GM20000 (cell line): ENCODE data around the gene DENND1A.

Experiments
- DNase-seq: peaks from one replicate; pipeline ENCODE4 v3.0.0; 2012; ENCODE audit warnings: low spot score
- CTCF ChIP-seq: IDR thresholded peaks from 2 replicates; pipeline ENCODE4 v1.5.1; 2012; ENCODE audit warnings: mild to moderate bottlenecking, control low read depth; ENCODE audit errors: extremely low read depth, missing control alignments

Gene DENND1A

GRCh38 chr9:123411191-123411590, 518.7 kb downstream of the DENND1A start:
- DNase-seq: no peak

GRCh38 chr9:123410281-123410910, 519.5 kb downstream of the DENND1A start:
- DNase-seq: no peak
- no peak for TF ChIP-seq CTCF

More at GRCh38 chr9:123411191-123411590, 518.7 kb downstream of the DENND1A start:
- TF ChIP-seq CTCF: no peak

- no peak for TF ChIP-seq CTCF
- DNase-seq: no peak
Measured at GRCh38 chr9:123408313-123409262, 521.3 kb downstream of the DENND1A start.

GRCh38 chr9:123407217-123407851, 522.6 kb downstream of the DENND1A start:
- no peak for DNase-seq

GRCh38 chr9:123406691-123407216, 523.2 kb downstream of the DENND1A start:
- DNase-seq: no peak
- TF ChIP-seq CTCF: no peak

More at GRCh38 chr9:123407217-123407851, 522.6 kb downstream of the DENND1A start:
- no peak for TF ChIP-seq CTCF

GRCh38 chr9:123406016-123406415, 523.9 kb downstream of the DENND1A start:
- DNase-seq: no peak
- no peak for TF ChIP-seq CTCF
